HG03378 (cell line): ENCODE results near the gene SPEM1.

Experiments
- ATAC-seq: cut with Tn5 transposase; IDR thresholded peaks from one replicate; pipeline ENCODE4 v1.9.1; 2021; ENCODE audit warnings: mild to moderate bottlenecking, moderate library complexity; ENCODE audit not compliant: unreplicated experiment

Gene SPEM1

GRCh38 chr17:7396147-7396546, 24.0 kb upstream of the SPEM1 start:
- no peak for ATAC-seq

- no peak for ATAC-seq
These were observed 21.5 kb upstream of the SPEM1 start for GRCh38 chr17:7398612-7399011.

GRCh38 chr17:7403043-7403726, 16.9 kb upstream of the SPEM1 start:
- ATAC-seq, result no peak

GRCh38 chr17:7403727-7403976, 16.5 kb upstream of the SPEM1 start:
- ATAC-seq, result no peak

GRCh38 chr17:7403977-7404736, 16.0 kb upstream of the SPEM1 start, which contains the start of gene TMEM256:
Gene TMEM256, minus strand, starts transcription at chr17:7404097. Its CDS starts 13 bp downstream, at chr17:7404084.
- peak; percentile 77 for ATAC-seq

- no peak for ATAC-seq
These were observed 15.3 kb upstream of the SPEM1 start for GRCh38 chr17:7404737-7405349.

GRCh38 chr17:7405350-7406234, 14.5 kb upstream of the SPEM1 start:
- ATAC-seq, result no peak

- ATAC-seq, result no peak
These were observed 13.8 kb upstream of the SPEM1 start for GRCh38 chr17:7406235-7406825.

GRCh38 chr17:7407082-7407481, 13.0 kb upstream of the SPEM1 start:
- no peak for ATAC-seq

- no peak for ATAC-seq
These were observed 12.5 kb upstream of the SPEM1 start, which contains the start of gene NLGN2 for GRCh38 chr17:7407485-7408251. Gene NLGN2, plus strand, starts transcription at chr17:7407845. Its CDS starts 411 bp downstream, at chr17:7408256.

GRCh38 chr17:7408252-7408727, 11.8 kb upstream of the SPEM1 start:
- ATAC-seq, result no peak

GRCh38 chr17:7408863-7409262, 11.3 kb upstream of the SPEM1 start:
- ATAC-seq, result no peak

- no peak for ATAC-seq
These were observed 10.4 kb upstream of the SPEM1 start for GRCh38 chr17:7409716-7410115.

- no peak for ATAC-seq
These were observed 9.3 kb upstream of the SPEM1 start for GRCh38 chr17:7410634-7411426.

GRCh38 chr17:7411427-7411750, 8.7 kb upstream of the SPEM1 start:
- ATAC-seq, result no peak

GRCh38 chr17:7413346-7413985, 6.7 kb upstream of the SPEM1 start:
- ATAC-seq, result no peak

GRCh38 chr17:7414837-7415236, 5.3 kb upstream of the SPEM1 start:
- no peak for ATAC-seq

- no peak for ATAC-seq
These were observed 4.3 kb upstream of the SPEM1 start for GRCh38 chr17:7415784-7416183.

GRCh38 chr17:7416323-7416722, 3.8 kb upstream of the SPEM1 start:
- ATAC-seq, result no peak
